PC-3 (cell line): ENCODE measurements around the gene SLC38A6. TPM values are rescaled to one million over a fixed set of nuclear protein-coding genes. Genes with fewer than 3 reads are reported as not detected.

ENCODE experiments used
- ATAC-seq: fragments of 200-7000 bp; cut with Tn5 transposase; 2 replicates; pipeline ENCODE4 v1.9.1; 2020; ENCODE audit warnings: mild to moderate bottlenecking, moderate library complexity
- BruUV-seq: library from RNA; stranded (reverse); fragments of 400-500 nt; replicated peaks from 2 replicates; lab custom pipeline; 2021; lab: Mats Ljungman, UMichigan
- CTCF ChIA-PET: fragments of 300-600 bp; sonication (Branson Sonifier 250); formaldehyde crosslinking; loops from one replicate; lab custom pipeline; 2022; ENCODE audit warnings: antibody characterized with exemption; lab: Charles Lee
- POLR2A ChIA-PET: fragments of 300-600 bp; sonication (Branson Sonifier 250); formaldehyde crosslinking; loops from one replicate; lab custom pipeline; 2022; ENCODE audit warnings: antibody characterized with exemption; ENCODE audit not compliant: unreplicated experiment; lab: Charles Lee
- DNase-seq: peaks from one replicate; pipeline ENCODE4 v3.0.0-alpha.2; 2015
- H2AFZ ChIP-seq: fragments of 300-600 bp; sonication (generic); 2 replicates; pipeline ENCODE4 v1.6.0; 2016; ENCODE audit warnings: antibody characterized with exemption, low read length
- H3F3A ChIP-seq: fragments of 300-600 bp; sonication (generic); one replicate; pipeline ENCODE4 v1.6.0; 2017; ENCODE audit warnings: antibody characterized with exemption, low read length, control low read depth, mild to moderate bottlenecking; ENCODE audit not compliant: unreplicated experiment
- H3K27ac ChIP-seq: fragments of 300-600 bp; sonication (generic); 2 replicates; pipeline ENCODE4 v1.5.1; 2016; ENCODE audit warnings: mild to moderate bottlenecking, low read length
- H3K27me3 ChIP-seq: fragments of 300-600 bp; sonication (generic); 2 replicates; pipeline ENCODE4 v1.6.1; 2016; ENCODE audit warnings: low read length, mixed read lengths
- H3K36me3 ChIP-seq: fragments of 300-600 bp; sonication (generic); 2 replicates; pipeline ENCODE4 v1.6.1; 2016; ENCODE audit warnings: low read depth, mixed run types, low read length, mixed read lengths
- H3K4me1 ChIP-seq: fragments of 300-600 bp; sonication (generic); 2 replicates; pipeline ENCODE4 v1.5.1; 2016; ENCODE audit warnings: low read length; ENCODE audit not compliant: insufficient read depth
- H3K4me2 ChIP-seq: fragments of 300-600 bp; sonication (generic); 2 replicates; pipeline ENCODE4 v1.6.0; 2016; ENCODE audit warnings: low read length
- H3K4me3 ChIP-seq: fragments of 300-600 bp; sonication (generic); 2 replicates; pipeline ENCODE4 v1.5.1; 2016; ENCODE audit warnings: mild to moderate bottlenecking, low read length, mixed read lengths
- H3K79me2 ChIP-seq: fragments of 300-600 bp; sonication (generic); 2 replicates; pipeline ENCODE4 v1.6.1; 2017; ENCODE audit warnings: low read length, mixed read lengths
- H3K9ac ChIP-seq: fragments of 300-600 bp; sonication (generic); 2 replicates; pipeline ENCODE4 v1.6.0; 2016; ENCODE audit warnings: mild to moderate bottlenecking, low read length
- H3K9me2 ChIP-seq: fragments of 300-600 bp; sonication (generic); replicated peaks from 2 replicates; pipeline ENCODE4 v1.6.1; 2016; ENCODE audit warnings: mixed run types, low read length, mixed read lengths
- H3K9me3 ChIP-seq: fragments of 300-600 bp; sonication (generic); 2 replicates; pipeline ENCODE4 v1.6.1; 2016; ENCODE audit warnings: low read length, mixed read lengths
- H4K20me1 ChIP-seq: fragments of 300-600 bp; sonication (generic); 2 replicates; pipeline ENCODE4 v1.6.1; 2016; ENCODE audit warnings: low read length, mixed read lengths
- CTCF ChIP-seq: fragments of 300-600 bp; sonication (generic); conservative IDR thresholded peaks from 2 replicates; pipeline ENCODE4 v1.5.1; 2017; ENCODE audit warnings: antibody characterized with exemption, low read depth, mild to moderate bottlenecking, low read length
- EZH2 ChIP-seq: fragments of 300-600 bp; sonication (generic); IDR thresholded peaks from one replicate; pipeline ENCODE4 v1.6.1; 2017; ENCODE audit warnings: antibody characterized with exemption, mild to moderate bottlenecking, low read length; ENCODE audit not compliant: unreplicated experiment
- EZH2phosphoT487 ChIP-seq: fragments of 300-600 bp; sonication (generic); IDR thresholded peaks from 2 replicates; pipeline ENCODE4 v1.6.1; 2018; ENCODE audit warnings: mild to moderate bottlenecking, antibody characterized with exemption, low read length, borderline replicate concordance
- intact Hi-C: fragments of 100-400 bp; cut with micrococcal nuclease; formaldehyde crosslinking; loops from 2 replicates; pipeline ENCODE4 v1.9.0; 2023
- total RNA-seq: library from RNA; depleted of rRNA; stranded (reverse); fragments of >200 nt; gene quantifications from 2 replicates; pipeline ENCODE4 v1.2.3, GENCODE V29; 2014

The SLC38A6 gene
- total RNA-seq, 1 experiment from 2014 or later: 28.0 TPM

- peaks cover 22% of the 10 kb centered on the region for H3K4me1 ChIP-seq
- no peaks in the 10 kb centered on the region for H3K9me3 ChIP-seq
- no peak overlapping the region for H2AFZ ChIP-seq
- no peaks in the 10 kb centered on the region for H3K79me2 ChIP-seq
- no peaks in the 10 kb centered on the region for H3K9me2 ChIP-seq
- DNase-seq (no peak), ATAC-seq (no peak)
- ChIA-PET POLR2A (no interaction called here), CTCF (no interaction called here)
- H3K9ac ChIP-seq: no peak overlapping the region
- H3K36me3 ChIP-seq: no peaks in the 10 kb centered on the region
- intact Hi-C loops: no loop called here
- no peaks in the 10 kb centered on the region for H3K27me3 ChIP-seq
- BruUV-seq: no TSS peak
- H3F3A ChIP-seq: no peaks in the 10 kb centered on the region
- no peak overlapping the region for H3K27ac ChIP-seq
- H3K4me3 ChIP-seq: no peak overlapping the region
- H3K4me2 ChIP-seq: no peak overlapping the region
- no peaks in the 10 kb centered on the region for H4K20me1 ChIP-seq
- TF ChIP-seq EZH2phosphoT487: no peak
- TF ChIP-seq CTCF: no peak
- TF ChIP-seq EZH2: no peak
These were observed 99.6 kb downstream of the SLC38A6 start for GRCh38 chr14:61080591-61081010.

GRCh38 chr14:61088081-61088480, 107.0 kb downstream of the SLC38A6 start:
- CTCF ChIA-PET: interaction anchor here (1.3 kb wide), 1 partner anchor 10 kb away, joined by 7 read pairs; no protein-coding TSS in a partner anchor

More at GRCh38 chr14:61088081-61088480, 107.0 kb downstream of the SLC38A6 start:
- no TSS peak for BruUV-seq
- no peaks in the 10 kb centered on the region for H3K79me2 ChIP-seq
- no peak for TF ChIP-seq EZH2
- TF ChIP-seq EZH2phosphoT487: no peak
- no peak for TF ChIP-seq CTCF
- H3K4me2 ChIP-seq: peak overlapping the region; percentile 12
- POLR2A ChIA-PET: interaction anchor here (0.5 kb wide), 1 partner anchor 10 kb away, joined by 3 read pairs; no protein-coding TSS in a partner anchor
- H3K9me3 ChIP-seq: no peaks in the 10 kb centered on the region
- no peak overlapping the region for H2AFZ ChIP-seq
- ATAC-seq: peak; percentile 75
- DNase-seq: peak; percentile 79
- no peaks in the 10 kb centered on the region for H3K27me3 ChIP-seq
- intact Hi-C loops: loop anchor here (1.0 kb wide), 1 partner anchor 10 kb away; no protein-coding TSS in a partner anchor
- H3K4me1 ChIP-seq: peaks cover 26% of the 10 kb centered on the region
- no peak overlapping the region for H3K4me3 ChIP-seq
- H3F3A ChIP-seq: no peaks in the 10 kb centered on the region
- peak overlapping the region; percentile 51 for H3K27ac ChIP-seq
- H3K9ac ChIP-seq: peak overlapping the region; percentile 4; the same call in 1 of the 2 replicates
- H4K20me1 ChIP-seq: no peaks in the 10 kb centered on the region
- H3K9me2 ChIP-seq: no peaks in the 10 kb centered on the region
- H3K36me3 ChIP-seq: no peaks in the 10 kb centered on the region
